NCI-H2107 treated with DMSO at 0.1 percent for 48 hours (cell line): ENCODE measurements around the gene VAV3.

Source experiments
- DNase-seq: peaks from one replicate; lab custom pipeline; 2025; ENCODE audit not compliant: unreplicated experiment; lab: John Stamatoyannopoulos, UW

VAV3 gene

DNA sequence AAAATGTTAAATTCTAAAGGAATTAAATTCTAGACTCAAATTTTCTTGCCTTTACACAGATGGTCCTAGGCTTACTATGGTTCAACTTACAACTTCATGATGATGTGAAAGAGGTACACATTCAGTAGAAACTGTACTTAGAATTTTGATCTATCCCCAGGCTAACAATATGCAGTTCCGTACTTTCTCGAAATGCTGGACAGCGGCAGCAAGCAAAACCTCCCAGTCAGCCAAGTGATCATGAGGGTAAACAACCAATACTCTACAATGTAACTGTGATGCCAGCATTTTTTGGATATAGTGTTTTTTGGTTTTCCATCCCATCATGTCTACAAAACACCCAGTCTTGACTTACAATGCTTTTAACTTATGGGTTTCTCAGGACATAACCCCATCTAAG lies 25.7 kb downstream of the VAV3 start:
- no peak for DNase-seq

DNA sequence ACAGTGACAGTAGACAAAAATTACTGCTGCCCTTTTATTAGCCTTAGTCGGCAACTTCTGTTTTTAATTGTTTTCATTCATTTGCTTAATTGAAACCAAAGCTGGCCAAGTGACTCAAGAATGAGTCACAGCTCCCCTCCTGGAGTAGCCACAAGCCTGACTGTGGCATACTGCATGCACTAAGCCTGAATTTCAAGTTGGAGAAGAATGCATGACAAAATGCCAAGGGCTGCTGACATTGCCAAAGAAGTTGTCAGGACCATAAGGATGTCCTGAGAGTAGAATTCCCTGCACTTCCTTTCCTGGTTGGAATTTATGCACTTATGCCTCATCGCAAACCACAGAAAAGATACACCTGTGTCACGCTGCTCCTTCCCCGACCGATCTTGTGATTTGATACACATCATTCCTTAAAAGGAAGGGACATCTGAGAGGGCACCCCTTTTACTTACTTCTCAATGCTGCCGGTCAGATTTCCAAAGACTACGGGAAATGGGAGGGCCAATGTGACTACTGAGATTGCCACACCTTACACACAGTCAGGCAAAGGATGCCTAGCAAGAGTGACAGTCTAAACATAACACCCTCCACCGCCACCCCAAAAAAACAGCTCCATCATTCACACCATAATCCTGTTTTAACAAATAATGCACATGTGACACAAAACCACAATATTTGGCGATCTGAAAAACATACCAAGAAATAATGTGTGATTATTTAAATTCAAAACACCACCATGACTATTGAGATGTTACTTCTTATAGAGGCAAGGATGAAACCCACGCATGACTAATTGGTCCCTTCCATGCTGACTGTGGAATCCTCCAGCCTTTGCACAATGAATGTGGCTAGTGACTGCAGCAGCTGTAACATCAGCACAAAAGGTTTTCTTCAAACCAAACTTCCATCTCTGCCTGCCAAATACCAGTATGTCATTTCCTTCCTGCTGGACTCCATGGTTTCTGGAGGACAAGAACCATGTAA lies 28.2 kb downstream of the VAV3 start:
- no peak for DNase-seq

DNA sequence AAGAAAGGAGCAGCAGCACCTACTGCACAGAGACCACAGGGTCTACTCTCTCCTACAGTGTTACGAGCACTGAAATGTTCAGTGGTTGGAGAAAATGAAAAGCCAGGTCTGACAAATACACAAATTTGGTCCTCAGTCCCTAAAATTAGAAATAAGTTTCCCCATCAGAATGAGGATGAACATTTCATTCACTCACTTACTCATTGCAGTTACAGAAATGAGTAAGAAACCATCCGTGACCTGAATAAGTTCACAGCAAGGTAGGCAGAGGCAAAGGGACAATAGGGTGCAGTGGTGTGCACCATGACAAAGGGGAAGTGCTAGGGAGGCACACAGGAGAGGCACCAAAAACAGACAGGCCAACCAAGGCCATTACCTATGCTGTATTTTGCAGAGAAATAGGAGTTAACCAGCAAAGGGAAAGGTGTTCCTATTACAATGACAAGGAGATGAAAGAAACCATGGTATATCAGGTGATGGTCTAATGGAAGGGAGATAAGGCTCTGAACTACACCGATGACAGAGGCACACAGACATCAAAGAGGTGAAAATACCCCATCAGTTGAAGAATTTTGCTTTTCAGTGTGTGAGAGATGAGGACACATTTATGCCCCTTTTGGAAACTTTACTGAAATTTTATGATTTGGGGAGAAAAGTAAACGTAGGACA lies 29.4 kb downstream of the VAV3 start:
- no peak for DNase-seq

DNA sequence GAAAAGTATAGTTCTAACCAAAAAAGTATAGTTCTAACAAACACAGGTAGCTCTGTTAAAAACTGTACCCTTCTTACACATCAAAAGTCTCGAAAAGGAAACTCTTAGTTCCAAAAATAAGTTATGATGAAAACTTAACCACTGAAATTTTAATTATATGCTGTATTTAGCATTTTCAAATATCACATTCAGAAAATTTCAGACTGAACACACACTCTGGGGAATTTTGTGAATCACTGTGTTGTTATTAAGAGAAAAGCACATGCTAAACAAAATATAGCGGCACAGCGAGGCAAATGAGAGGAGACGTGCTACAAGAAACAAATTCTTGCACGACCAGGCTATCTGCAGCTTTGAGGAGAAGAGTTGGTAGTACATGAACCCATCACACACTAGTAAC lies 30.4 kb downstream of the VAV3 start:
- DNase-seq: no peak

DNA sequence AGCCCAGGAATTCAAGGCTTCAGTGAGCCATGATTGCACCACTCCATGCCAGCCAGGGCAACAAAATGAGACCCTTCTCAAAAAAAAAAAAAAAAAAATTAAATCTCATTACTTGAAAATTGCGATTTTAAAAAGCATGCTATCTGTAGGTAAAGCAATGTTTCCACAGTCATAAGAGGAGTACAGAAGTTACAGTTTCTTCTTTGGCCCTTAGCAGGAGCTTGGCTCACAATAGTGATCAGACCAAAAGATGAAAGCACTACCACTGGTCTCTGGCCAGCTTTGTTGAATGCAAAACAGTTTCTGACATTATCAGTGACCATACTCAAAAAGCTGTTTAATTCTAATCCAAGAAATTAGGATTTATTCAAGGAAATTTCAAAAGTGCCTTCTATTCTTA lies 31.2 kb downstream of the VAV3 start:
- no peak for DNase-seq

DNA sequence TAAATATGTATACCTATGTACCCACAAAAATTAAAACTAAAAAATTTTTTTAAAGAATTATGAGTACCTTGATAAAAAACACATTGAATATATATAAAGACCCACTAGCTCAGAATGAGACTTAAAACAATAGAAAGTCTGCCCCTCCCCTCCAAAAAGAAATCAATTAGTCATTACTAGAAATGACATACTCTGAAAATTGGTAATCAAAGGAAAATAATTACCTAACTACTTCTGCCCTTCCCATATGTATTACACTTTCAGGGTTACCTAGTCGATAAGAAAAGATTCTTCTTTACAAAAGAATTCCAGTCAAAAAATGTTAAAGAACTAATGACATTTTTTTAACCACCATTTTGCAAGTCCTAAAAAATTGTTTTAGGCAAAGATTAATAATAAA lies 34.7 kb downstream of the VAV3 start:
- DNase-seq: no peak

DNA sequence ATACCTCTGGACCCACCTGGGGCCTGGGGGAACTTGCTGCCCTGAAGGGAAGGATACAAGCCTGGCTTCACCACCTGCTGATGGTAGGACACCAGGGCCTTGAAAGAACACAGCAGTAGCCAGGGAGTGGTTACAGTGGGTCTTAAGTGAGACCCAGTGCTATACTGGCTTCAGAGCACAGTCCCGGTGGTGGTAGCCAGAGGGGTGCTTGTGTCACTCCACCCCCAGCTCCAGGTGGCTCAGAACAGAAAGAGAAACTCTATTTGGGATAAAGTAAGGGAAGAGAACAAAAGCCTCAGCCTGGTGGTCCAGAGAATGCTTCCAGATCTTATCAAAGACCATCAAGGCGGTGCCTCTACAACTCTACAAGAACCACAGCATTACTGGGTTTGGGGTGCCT lies 37.2 kb downstream of the VAV3 start:
- no peak for DNase-seq

DNA sequence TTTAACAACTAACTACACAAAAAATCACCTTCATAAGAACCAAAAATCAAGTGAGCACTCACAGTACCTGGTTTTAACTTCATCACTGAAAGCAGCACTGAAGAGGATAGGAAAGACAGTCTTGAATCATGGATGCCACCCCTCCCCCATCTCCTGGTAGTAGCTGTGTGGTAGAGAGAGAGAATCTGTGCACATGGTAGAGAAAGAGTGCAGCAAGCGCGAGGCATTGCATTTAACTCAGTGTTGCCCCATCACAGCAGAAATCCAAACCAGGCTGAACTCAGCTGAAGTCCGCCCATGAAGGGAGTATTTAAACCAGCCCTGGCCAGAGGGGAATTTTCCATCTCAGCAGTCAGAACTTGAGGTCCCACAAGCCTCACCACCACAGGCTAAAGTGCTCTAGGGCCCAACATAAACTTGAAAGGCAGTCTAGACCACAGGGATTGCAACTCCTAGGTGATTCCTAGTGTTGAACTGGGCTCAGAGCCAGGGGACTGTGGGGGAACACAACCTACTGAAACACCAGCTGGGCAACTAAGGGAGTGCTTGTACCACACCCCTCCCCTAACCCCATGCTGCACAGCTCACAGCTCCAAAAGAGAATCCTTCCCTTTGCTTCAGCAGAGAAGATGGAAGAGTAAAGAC lies 38.4 kb downstream of the VAV3 start:
- DNase-seq: no peak

DNA sequence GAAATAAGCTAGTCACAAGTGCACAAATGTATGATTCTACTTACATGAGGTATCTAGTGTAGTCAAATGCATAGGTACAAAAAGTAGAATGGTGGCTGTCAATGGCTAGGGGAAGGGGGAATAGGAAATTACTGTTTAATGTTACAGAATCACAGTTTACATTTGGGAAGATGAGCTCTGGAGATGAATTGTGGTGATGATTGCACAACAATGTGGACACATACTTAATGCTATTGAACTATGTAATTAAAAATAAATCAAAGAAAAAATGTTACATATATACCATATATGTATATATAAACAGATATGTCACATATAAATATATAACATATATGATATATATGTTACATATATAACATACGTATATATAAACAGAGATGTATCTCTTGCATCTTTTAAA lies 39.4 kb downstream of the VAV3 start:
- no peak for DNase-seq

DNA sequence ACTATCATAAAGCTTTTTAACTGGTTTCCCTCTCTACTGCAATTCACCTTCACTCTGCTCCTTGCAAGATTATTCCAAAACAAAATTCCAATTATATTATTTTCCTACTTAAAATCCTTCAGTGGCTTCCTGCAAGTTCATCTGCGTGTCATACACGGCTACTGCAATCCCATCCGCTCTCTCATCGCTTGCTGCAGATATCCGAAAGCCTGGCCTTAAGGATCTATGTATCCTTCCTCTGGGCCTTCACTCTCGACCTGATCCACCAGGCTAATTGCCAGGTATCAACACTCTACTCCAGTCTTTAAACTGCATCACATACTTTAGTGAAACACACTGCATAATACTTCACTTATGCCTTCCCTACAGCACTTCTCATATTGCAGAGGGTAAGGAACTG lies 44.0 kb downstream of the VAV3 start:
- no peak for DNase-seq

DNA sequence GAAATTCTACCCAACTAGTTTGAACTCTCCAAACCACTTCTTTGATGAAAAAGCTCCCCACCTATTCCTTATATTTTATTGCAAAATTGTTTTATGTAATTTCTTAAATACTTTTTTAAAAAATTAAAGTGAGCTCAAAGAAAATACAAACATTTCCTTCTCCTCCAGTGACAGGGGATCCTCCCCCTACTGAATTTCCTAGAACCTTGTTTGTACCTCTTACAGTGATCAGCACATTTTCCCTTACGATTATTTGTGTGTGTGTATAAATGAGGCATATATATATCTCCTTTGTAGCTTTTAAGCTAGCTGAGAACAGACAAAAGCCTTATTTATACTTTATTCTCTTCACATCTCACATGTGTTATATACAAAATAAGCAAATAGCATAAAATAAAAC lies 44.4 kb downstream of the VAV3 start:
- no peak for DNase-seq

DNA sequence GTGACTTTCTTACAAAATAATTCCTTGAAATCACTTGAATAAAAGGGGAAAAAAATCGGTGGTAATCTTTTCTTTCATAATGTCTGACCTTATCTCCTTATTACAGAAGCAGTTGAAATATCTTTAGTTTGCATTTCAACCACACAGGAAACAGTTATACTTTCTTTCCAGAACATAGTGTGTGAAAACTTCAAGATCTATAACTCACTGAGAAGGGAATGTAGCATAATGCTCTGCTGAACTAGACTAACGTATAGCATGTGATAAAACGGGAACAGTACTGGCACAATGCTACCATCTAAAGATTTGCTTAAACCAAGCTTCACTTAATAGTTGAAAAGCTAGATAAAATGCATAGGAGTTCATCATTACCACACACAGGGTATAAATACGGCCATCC lies 45.0 kb downstream of the VAV3 start:
- DNase-seq: no peak

DNA sequence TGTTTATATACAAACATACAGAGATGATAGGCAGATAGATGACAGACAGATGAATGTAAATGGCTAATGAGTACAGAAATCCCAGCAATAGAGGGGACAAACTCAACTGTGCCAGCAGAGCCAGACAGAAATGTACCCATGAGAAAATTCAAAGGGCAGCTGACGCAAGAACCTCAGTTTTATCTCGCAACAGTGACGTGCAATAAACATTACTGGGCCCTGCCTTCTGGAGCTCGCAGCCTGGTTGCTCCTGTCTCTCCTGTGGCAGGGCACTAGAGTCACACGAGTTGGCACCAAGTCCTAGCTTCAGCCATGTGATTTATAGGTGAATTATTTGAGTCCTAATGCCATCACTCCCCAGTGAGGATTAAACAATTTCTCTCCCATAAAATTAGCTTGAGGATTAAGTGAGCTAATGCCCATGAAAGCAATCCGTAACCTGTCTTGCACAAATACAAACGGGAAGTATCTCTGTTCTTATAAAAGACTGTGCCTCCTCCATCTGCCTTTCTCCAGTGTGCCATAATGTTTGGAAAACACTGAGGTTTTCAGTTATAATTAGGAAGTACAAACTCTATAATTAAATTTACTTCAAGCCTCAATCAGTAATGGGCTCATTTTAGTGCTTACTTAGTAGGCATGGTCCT lies 50.7 kb downstream of the VAV3 start:
- no peak for DNase-seq

DNA sequence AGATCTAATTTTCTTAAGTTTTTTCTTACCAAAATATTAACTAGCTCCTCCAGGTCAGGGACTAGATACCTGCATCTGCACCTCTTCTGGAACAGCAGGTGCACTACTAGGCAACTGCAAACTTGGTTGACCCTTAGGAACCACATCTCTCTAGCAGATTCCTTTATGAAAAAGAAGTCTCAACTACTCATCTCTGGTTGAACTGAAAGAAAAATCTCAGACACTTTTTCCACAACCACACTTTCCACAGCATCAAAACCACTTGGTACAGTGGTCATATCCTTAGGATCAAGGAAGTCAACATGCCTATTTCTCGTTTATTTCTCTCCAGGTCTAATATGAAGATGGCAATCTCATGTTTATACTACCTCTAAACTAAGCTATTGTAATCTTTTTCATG lies 52.3 kb downstream of the VAV3 start:
- no peak for DNase-seq

DNA sequence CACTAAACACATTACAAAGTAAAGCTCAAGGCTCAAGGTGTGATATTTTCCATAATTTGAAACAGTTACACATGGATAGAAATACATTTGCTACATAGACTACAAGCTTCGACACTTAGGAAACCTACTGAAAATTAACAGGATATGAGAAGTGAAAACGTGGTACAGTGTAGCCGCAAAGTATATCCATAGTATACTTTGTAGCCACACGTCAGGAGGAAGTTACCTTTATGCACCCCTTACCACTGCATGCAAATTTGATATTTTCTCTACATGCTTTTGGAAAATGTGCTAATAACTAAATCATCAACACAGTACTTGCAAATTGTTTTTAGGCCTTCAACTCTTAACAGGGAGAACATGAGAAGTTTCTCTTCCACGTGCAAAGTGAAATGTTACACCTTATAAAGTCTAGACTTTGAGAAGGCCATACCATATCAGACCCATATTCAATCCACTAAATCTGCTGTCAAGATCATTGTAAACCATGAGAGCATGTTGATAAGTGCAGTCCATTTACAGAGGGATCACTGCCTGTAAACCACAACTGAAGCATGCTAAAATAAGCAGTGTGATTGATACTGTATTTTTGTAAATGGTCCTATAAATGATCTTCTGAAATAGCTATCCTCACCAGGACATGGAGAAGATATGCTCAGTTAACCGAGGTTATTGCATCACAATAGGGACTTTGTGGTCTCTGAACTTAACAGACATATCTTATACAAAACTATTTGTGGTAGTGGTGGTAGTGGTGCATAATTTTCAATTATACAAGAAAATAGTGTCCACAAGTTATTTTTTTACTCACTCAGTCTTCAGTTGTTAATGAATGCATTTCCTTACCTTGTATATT lies 64.7 kb downstream of the VAV3 start:
- no peak for DNase-seq

DNA sequence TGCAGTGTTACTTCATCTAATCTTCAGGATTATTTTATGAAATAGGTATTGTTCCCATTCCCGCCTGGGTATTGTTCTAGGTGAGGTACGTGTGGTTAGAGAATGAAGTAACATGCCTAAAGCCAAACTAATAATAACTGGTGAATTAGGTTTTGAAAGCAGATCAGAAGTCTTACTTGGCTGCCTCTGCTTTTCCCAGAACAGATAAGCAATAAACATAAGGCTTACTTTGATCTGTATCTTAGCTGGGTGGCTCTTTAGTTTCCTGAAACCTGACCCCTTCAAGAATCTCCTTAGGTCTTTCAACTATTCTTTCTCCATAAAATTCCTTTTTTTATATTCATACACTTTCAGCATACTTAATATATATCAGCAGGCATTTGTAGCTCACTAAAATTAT lies 65.3 kb downstream of the VAV3 start:
- DNase-seq: no peak

DNA sequence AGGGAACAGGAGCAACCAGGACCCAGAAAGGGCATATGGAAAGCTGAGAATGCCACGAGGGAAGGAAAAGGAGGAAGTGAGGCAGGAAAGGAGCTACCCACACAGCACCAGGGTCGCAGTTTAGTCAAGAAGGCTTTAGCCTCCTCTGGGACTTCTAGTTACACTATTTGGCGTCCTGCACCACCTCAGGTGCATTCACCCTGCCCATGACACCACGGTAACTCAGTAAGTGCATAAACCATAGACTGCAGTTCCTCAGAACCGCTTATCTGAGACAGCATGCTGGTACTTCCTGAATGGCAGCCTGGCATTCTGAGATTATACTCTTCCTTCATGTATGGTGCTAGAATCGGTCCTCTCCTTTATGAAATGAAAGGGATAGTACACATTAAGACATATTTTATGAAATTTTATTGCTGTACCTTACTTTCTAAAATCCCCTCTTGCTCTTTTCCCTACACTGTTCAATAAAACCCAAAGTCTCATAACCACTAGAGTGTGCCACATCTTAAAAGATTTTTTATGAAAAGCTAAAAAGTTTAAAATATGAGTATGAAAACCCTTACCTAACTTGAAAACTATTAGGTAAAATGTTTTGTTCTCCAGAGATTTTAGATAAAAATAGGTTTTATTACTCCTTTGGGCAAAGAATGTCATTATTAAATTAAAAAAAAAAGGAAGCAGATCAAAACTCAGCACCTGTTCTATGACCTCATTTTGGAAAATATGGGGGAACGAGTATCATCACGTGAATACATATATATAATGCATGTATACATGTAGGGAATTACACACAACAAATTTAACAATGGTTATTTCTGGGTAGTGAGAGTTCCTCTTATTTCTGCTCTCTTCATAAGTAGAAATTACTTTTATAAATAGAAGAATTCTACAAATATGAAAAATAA lies 67.3 kb downstream of the VAV3 start:
- DNase-seq: no peak

DNA sequence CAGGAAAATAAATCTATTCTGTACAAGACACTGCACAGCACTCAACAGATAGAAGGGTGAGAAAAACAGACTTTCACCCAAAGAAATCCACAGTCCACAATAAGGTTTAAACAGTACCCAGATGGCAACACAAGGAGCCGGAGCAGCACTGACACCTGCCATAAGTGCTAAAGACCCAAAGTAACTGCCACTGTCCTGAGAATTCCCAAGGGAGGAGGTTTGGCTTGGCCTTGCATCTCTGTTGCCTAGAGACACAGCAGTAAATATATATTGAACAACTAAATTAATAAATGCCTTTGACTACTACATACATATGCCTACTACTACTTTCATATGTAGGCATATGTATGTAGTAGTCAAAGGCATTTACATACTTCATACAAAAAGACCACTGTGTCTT lies 68.0 kb downstream of the VAV3 start:
- DNase-seq: no peak

DNA sequence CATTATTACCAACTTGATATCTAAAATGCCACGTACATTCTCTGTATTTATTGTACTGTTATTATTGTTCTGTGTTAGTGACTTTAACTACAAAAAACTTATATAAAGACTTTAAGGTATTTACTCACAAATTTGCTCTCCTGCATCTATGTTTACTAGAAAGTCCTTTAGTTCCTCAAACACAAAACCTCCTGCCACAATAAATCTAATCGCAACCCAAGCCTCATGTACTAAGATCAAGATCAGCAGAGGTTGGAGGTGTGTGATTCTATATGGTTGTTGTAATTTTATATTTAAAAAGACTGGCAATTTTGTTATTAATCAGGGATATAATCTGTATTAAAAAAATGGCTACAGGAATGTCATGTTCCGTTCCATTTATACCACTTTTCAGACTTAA lies 68.6 kb downstream of the VAV3 start:
- DNase-seq: no peak
